Measurements from ENCODE around the gene FAM151A. TPM values are rescaled to one million over a fixed set of nuclear protein-coding genes. Genes with fewer than 3 reads are reported as not detected.

The FAM151A gene
- total RNA-seq, 4 donors from 2014 or later, result not detected

DNA sequence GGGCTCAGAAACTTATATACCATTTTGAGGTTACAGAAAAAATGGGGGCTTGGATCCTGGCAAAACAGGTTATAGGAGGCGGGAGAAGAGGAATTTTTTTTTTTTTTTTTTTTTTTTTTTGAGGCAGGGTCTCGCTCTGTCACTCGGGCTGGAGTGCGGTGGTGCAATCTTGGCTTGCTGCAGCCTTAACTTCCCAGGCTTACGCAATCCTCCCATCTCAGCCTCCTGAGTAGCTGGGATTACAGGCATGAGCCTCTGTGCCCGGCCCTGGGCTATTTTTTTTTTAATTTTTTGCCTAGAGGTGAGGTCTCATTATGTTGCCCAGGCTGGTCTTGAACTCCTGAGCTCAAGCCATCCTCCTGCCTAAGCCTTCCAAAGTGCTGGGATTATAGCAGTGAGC is 43.0 kb upstream of the FAM151A start:
- DNase-seq (ENCODE audit: extremely low spot score), result no peak
- intact Hi-C loops (cut with DNase I), result no loop called here
- TF ChIP-seq POLR2AphosphoS5 (IDR thresholded peaks at IDR 0.05) (no peak), POLR2A (IDR thresholded peaks at IDR 0.05; ENCODE audit: low read depth) (no peak)
- TF ChIP-seq, protein P1, sequence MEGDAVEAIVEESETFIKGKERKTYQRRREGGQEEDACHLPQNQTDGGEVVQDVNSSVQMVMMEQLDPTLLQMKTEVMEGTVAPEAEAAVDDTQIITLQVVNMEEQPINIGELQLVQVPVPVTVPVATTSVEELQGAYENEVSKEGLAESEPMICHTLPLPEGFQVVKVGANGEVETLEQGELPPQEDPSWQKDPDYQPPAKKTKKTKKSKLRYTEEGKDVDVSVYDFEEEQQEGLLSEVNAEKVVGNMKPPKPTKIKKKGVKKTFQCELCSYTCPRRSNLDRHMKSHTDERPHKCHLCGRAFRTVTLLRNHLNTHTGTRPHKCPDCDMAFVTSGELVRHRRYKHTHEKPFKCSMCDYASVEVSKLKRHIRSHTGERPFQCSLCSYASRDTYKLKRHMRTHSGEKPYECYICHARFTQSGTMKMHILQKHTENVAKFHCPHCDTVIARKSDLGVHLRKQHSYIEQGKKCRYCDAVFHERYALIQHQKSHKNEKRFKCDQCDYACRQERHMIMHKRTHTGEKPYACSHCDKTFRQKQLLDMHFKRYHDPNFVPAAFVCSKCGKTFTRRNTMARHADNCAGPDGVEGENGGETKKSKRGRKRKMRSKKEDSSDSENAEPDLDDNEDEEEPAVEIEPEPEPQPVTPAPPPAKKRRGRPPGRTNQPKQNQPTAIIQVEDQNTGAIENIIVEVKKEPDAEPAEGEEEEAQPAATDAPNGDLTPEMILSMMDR (IDR thresholded peaks at IDR 0.05), result no peak
- Histone ChIP-seq H3K36me3 (peaks cover 4 to 30% (median 10%) of the 10 kb centered on the region in 4 donors), H3K9me3 (no peaks in the 10 kb centered on the region), H3K4me1 (no peaks in the 10 kb centered on the region), H3K4me3 (no peak overlapping the region), H3K27ac (replicated peaks in 1 of 4) (no peak overlapping the region), H3K27me3 (no peaks in the 10 kb centered on the region)
- WGBS, result 88% methylated on average over 6 of the region's 6 CpGs

DNA sequence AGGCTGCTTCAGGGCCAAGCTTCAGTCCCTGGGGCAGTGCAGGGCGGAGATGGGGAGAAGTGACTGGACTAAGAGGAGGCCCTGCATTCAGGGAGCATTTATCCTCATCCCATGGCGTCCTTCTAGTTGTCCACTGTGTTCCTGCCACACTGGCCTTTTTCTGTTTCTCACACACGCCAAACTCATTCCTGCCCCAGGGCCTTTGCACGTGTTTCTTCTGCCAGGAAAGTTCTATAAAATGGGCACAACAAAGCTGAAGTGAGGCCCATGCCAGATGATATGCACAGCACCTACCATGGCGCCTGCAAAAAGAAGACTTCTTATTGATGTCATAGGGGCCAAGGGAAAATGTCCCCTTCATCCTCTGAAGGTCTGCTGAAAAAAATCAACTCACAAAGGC is 42.5 kb upstream of the FAM151A start:
- DNase-seq (ENCODE audit: extremely low spot score), result no peak
- no peak overlapping the region for H3K27ac ChIP-seq (replicated peaks in 1 of 4)
- no peak overlapping the region for H3K4me3 ChIP-seq
- TF ChIP-seq EP300 (IDR thresholded peaks at IDR 0.05) (no peak), POLR2A (IDR thresholded peaks at IDR 0.05; ENCODE audit: low read depth) (no peak)
- H3K36me3 ChIP-seq, result peaks cover 4 to 28% (median 9%) of the 10 kb centered on the region in 4 donors
- 91% methylated on average over 5 of the region's 5 CpGs for WGBS
- no peaks in the 10 kb centered on the region for H3K9me3 ChIP-seq
- H3K27me3 ChIP-seq, result no peaks in the 10 kb centered on the region
- no peaks in the 10 kb centered on the region for H3K4me1 ChIP-seq
- intact Hi-C loops (cut with DNase I), result no loop called here

DNA sequence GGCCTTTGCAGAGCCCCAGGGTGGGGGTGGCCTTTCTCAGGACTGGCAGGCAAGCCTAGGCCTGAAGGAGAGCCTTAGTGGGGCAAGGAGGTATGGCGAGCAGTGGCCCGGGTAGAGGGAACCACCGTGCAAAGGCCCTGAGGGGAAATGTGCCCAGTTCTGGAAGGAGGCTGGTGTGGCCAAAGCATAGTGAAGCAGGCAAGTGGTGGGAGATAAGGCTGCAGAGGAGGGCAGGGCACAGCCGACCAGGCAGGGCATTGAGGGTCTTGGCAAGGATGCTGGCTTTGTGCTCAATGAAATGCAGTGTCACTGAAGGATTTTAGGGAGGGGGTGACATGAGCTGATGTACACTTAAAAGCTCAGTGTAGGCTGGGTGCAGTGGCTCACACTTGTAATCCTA is 41.0 kb upstream of the FAM151A start:
- Histone ChIP-seq H3K27me3 (no peaks in the 10 kb centered on the region), H3K9me3 (no peaks in the 10 kb centered on the region), H3K4me1 (no peaks in the 10 kb centered on the region), H3K27ac (replicated peaks in 1 of 4) (no peak overlapping the region), H3K4me3 (no peak overlapping the region), H3K36me3 (peaks cover 4 to 37% (median 11%) of the 10 kb centered on the region in 4 donors)
- intact Hi-C loops (cut with DNase I), result no loop called here
- TF ChIP-seq EP300 (IDR thresholded peaks at IDR 0.05), result no peak
- TF ChIP-seq POLR2AphosphoS5 (IDR thresholded peaks at IDR 0.05), result no peak
- TF ChIP-seq, protein P1 (IDR thresholded peaks at IDR 0.05), result no peak
- TF ChIP-seq POLR2A (IDR thresholded peaks at IDR 0.05; ENCODE audit: low read depth), result no peak
- WGBS, result 88% methylated on average over 4 of the region's 4 CpGs
- no peak for DNase-seq (ENCODE audit: extremely low spot score)

DNA sequence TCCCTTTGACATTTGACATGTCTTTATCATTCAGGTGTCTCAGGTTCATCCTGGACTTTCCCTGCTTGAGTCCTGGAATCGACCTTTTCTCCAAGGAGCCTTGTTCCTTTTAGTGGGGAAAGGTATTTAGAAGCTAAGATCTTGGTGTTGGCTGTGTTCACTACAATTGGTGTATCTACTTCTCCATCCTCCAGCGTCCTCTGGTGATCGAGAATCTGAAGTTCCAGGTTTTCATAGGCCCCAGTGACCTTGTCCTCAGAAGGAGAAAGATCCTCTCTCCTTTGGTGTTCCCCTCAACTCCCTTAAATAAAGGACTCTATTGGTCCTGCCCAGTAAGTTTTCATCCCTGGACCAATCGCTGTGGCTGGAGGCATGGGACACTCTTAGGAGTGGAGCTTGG is 40.4 kb upstream of the FAM151A start:
- H3K9me3 ChIP-seq, result peaks cover 0 to under 1% (median under 1%) of the 10 kb centered on the region in 4 donors
- no peaks in the 10 kb centered on the region for H3K4me1 ChIP-seq
- peaks cover 4 to 40% (median 12%) of the 10 kb centered on the region in 4 donors for H3K36me3 ChIP-seq
- no peak overlapping the region for H3K27ac ChIP-seq (replicated peaks in 1 of 4)
- TF ChIP-seq, protein P1 (IDR thresholded peaks at IDR 0.05), result no peak
- TF ChIP-seq POLR2AphosphoS5 (IDR thresholded peaks at IDR 0.05) (no peak), POLR2A (IDR thresholded peaks at IDR 0.05; ENCODE audit: low read depth) (no peak), EP300 (IDR thresholded peaks at IDR 0.05) (no peak)
- WGBS, result 91% methylated on average over 4 of the region's 4 CpGs
- H3K27me3 ChIP-seq, result no peaks in the 10 kb centered on the region
- no peak overlapping the region for H3K4me3 ChIP-seq
- DNase-seq (ENCODE audit: extremely low spot score), result no peak
- intact Hi-C loops (cut with DNase I), result no loop called here

DNA sequence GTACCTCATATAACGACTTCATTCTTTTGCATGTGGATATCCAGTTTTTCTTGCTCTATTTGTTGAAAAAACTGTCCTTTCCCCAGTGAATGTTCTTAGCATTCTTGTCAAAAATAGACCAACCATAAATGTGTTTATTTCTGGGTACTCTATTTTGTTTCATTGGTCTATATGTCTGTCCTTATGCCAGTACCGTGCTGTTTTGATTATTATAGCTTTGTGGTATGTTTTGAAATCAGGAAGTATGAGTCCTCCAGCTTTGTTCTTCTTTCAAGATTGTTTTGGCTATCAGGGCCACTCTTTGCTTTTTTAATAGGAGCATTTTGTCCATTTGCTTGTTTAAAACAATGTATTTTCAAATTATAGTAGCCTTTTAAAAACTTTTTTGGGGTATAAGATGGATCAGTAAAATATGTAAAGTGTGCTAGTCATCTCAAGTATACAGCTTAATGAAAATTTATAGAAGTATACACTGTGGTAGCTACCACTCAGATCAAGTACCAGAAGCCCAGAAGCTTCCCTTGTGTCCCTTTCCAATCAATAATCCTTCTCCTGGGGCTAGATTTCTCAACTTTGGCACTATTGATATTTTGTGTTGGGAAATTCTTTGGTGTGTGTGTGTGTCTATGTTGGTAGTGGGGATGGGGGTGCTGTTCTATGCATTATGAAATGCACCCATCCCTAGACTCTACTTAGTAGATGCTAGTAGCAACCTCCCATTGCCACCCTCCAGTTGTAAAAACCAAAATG is 35.0 kb upstream of the FAM151A start:
- no peak overlapping the region for H3K27ac ChIP-seq (replicated peaks in 1 of 4)
- WGBS, result 90% methylated on average over 2 of the region's 2 CpGs
- intact Hi-C loops (cut with DNase I), result no loop called here
- H3K4me1 ChIP-seq, result no peaks in the 10 kb centered on the region
- H3K9me3 ChIP-seq, result peaks cover 0 to 8% (median 4%) of the 10 kb centered on the region in 4 donors
- TF ChIP-seq POLR2A (IDR thresholded peaks at IDR 0.05; ENCODE audit: low read depth) (no peak), EP300 (IDR thresholded peaks at IDR 0.05) (no peak), POLR2AphosphoS5 (IDR thresholded peaks at IDR 0.05) (no peak)
- TF ChIP-seq, protein P1 (IDR thresholded peaks at IDR 0.05), result no peak
- H3K27me3 ChIP-seq, result no peaks in the 10 kb centered on the region
- no peak for DNase-seq (ENCODE audit: extremely low spot score)
- H3K4me3 ChIP-seq, result no peak overlapping the region
- peaks cover 0 to 27% (median 6%) of the 10 kb centered on the region in 4 donors for H3K36me3 ChIP-seq
